ENCODE results near the gene ASIC5. TPM values are rescaled to one million over a fixed set of nuclear protein-coding genes. Genes with fewer than 3 reads are reported as not detected.

The ASIC5 gene
- total RNA-seq, 1 experiment from 2014 or later, result not detected

GRCh38 chr4:155789391-155789790 lies 76.7 kb downstream of the ASIC5 start:
- H3K4me3 Mint-ChIP-seq (ENCODE audit: unreplicated experiment), result no peak overlapping the region
- TF ChIP-seq, protein P1, sequence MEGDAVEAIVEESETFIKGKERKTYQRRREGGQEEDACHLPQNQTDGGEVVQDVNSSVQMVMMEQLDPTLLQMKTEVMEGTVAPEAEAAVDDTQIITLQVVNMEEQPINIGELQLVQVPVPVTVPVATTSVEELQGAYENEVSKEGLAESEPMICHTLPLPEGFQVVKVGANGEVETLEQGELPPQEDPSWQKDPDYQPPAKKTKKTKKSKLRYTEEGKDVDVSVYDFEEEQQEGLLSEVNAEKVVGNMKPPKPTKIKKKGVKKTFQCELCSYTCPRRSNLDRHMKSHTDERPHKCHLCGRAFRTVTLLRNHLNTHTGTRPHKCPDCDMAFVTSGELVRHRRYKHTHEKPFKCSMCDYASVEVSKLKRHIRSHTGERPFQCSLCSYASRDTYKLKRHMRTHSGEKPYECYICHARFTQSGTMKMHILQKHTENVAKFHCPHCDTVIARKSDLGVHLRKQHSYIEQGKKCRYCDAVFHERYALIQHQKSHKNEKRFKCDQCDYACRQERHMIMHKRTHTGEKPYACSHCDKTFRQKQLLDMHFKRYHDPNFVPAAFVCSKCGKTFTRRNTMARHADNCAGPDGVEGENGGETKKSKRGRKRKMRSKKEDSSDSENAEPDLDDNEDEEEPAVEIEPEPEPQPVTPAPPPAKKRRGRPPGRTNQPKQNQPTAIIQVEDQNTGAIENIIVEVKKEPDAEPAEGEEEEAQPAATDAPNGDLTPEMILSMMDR (IDR thresholded peaks at IDR 0.05; ENCODE audit: insufficient read depth in 1 of 2, low read depth in 1 of 2, low read length in 1 of 2, severe bottlenecking in 1 of 2, unreplicated experiment in 1 of 2), result no peak
- intact Hi-C loops (cut with micrococcal nuclease; ENCODE audit: unreplicated experiment), result loop anchor here (5.0 to 10.0 kb wide), 3 partner anchors 92 to 805 kb away; no protein-coding TSS in a partner anchor

DNA sequence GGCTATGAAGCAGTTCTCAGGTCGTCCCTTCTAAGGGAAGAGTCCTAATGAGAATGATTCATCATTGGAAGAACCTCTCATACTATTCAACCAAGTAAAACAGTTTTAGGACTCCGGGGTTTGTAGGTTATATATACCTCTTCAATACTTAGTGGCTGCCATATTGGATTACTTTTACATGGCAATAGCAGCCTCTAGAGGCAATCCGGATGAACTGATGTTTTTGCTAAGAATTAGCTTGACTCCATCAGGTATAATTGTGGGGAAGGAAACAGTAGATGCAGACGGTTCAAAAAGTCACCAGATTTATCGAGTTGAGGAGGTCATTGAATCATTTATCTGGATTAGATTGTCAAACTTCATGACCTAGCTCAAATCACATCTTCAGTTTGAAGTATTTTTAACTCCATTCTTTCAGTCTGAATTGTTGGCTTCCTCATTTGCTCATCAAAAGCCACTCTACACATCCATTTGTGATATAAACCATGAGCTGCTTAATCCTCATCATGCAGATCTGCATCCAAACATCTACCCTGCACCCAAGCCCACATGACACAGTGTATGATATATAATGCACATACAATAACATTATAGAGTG lies 78.9 kb downstream of the ASIC5 start:
- no peaks in the 10 kb centered on the region for H3K27me3 ChIP-seq (replicated peaks; ENCODE audit: control insufficient read depth, insufficient read depth, low read length)
- Mint-ChIP-seq H3K9me3 (ENCODE audit: unreplicated experiment) (no peaks in the 10 kb centered on the region), H3K27me3 (ENCODE audit: insufficient read depth, unreplicated experiment) (no peaks in the 10 kb centered on the region), H3K4me3 (ENCODE audit: unreplicated experiment) (no peak overlapping the region), H3K4me1 (ENCODE audit: low read depth, unreplicated experiment) (no peaks in the 10 kb centered on the region), H3K27ac (ENCODE audit: unreplicated experiment) (no peak overlapping the region), H3K36me3 (ENCODE audit: insufficient read depth, unreplicated experiment) (no peaks in the 10 kb centered on the region)
- TF ChIP-seq, protein P1 (IDR thresholded peaks at IDR 0.05; ENCODE audit: insufficient read depth in 1 of 2, low read depth in 1 of 2, low read length in 1 of 2, severe bottlenecking in 1 of 2, unreplicated experiment in 1 of 2), result peak; percentile 50 to 77
- no peaks in the 10 kb centered on the region for H3K9me3 ChIP-seq
- POLR2A ChIA-PET, result no interaction called here
- H3K36me3 ChIP-seq (ENCODE audit: control insufficient read depth, insufficient read depth, low read length), result no peaks in the 10 kb centered on the region
- H3K4me1 ChIP-seq, result peaks cover 6% of the 10 kb centered on the region; the same call in 1 of the 2 replicates
- CTCF ChIA-PET, result interaction anchor here (0.6 to 1.0 kb wide), 5 partner anchors 13 to 384 kb away, joined by 3 to 6 read pairs (median 4); no protein-coding TSS in a partner anchor
- H3K4me3 ChIP-seq (ENCODE audit: low read depth, low read length), result no peak overlapping the region
- intact Hi-C loops (cut with micrococcal nuclease; ENCODE audit: unreplicated experiment), result loop anchor here (1.0 to 10.0 kb wide), 6 partner anchors 90 to 802 kb away; no protein-coding TSS in a partner anchor
- BruUV-seq (replicated peaks), result no TSS peak
- DNase-seq, result peak in 1 of 2 experiments; percentile 49

More at GRCh38 chr4:155789391-155789790, 76.7 kb downstream of the ASIC5 start:
- H3K27ac Mint-ChIP-seq (ENCODE audit: unreplicated experiment), result no peak overlapping the region
- CTCF ChIA-PET, result no interaction called here
- no peaks in the 10 kb centered on the region for H3K27me3 Mint-ChIP-seq (ENCODE audit: insufficient read depth, unreplicated experiment)
- no peaks in the 10 kb centered on the region for H3K27me3 ChIP-seq (replicated peaks; ENCODE audit: control insufficient read depth, insufficient read depth, low read length)
- H3K9me3 ChIP-seq, result no peaks in the 10 kb centered on the region
- no peak overlapping the region for H3K4me3 ChIP-seq (ENCODE audit: low read depth, low read length)
- no peak for DNase-seq
- no peaks in the 10 kb centered on the region for H3K9me3 Mint-ChIP-seq (ENCODE audit: unreplicated experiment)
- no peaks in the 10 kb centered on the region for H3K36me3 ChIP-seq (ENCODE audit: control insufficient read depth, insufficient read depth, low read length)
- no peaks in the 10 kb centered on the region for H3K36me3 Mint-ChIP-seq (ENCODE audit: insufficient read depth, unreplicated experiment)
- H3K4me1 Mint-ChIP-seq (ENCODE audit: low read depth, unreplicated experiment), result no peaks in the 10 kb centered on the region
- POLR2A ChIA-PET, result no interaction called here
- peaks cover 6% of the 10 kb centered on the region; the same call in 1 of the 2 replicates for H3K4me1 ChIP-seq
- BruUV-seq (replicated peaks), result no TSS peak

DNA sequence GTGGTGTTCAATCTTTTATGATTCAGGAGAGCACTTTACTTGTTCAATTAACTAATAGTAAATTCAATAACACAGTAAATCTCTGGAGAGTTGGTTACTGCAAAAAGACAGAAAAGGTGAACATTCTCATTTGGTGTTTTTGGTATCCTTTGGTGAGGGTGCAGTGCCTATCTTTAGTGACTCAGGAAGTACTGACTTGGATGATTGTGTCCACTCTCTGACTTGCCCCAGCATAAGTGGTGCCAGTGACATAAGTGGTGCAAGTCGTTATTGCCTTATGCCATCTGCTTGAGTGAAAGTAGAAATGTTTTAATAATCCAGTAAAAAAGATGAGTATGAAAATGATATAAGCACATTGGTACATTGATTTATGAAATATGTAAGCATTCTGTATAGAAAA lies 80.2 kb downstream of the ASIC5 start:
- Mint-ChIP-seq H3K4me1 (ENCODE audit: low read depth, unreplicated experiment) (no peaks in the 10 kb centered on the region), H3K36me3 (ENCODE audit: insufficient read depth, unreplicated experiment) (no peaks in the 10 kb centered on the region), H3K9me3 (ENCODE audit: unreplicated experiment) (no peaks in the 10 kb centered on the region), H3K27me3 (ENCODE audit: insufficient read depth, unreplicated experiment) (no peaks in the 10 kb centered on the region), H3K27ac (ENCODE audit: unreplicated experiment) (no peak overlapping the region), H3K4me3 (ENCODE audit: unreplicated experiment) (no peak overlapping the region)
- TF ChIP-seq, protein P1 (IDR thresholded peaks at IDR 0.05; ENCODE audit: insufficient read depth in 1 of 2, low read depth in 1 of 2, low read length in 1 of 2, severe bottlenecking in 1 of 2, unreplicated experiment in 1 of 2), result no peak
- H3K36me3 ChIP-seq (ENCODE audit: control insufficient read depth, insufficient read depth, low read length), result no peaks in the 10 kb centered on the region
- no peaks in the 10 kb centered on the region for H3K27me3 ChIP-seq (replicated peaks; ENCODE audit: control insufficient read depth, insufficient read depth, low read length)
- H3K4me3 ChIP-seq (ENCODE audit: low read depth, low read length), result no peak overlapping the region
- intact Hi-C loops (cut with micrococcal nuclease; ENCODE audit: unreplicated experiment), result loop anchor here (5.0 to 10.0 kb wide), 3 partner anchors 89 to 801 kb away; no protein-coding TSS in a partner anchor
- H3K4me1 ChIP-seq, result peaks cover 6% of the 10 kb centered on the region; the same call in 1 of the 2 replicates
- no TSS peak for BruUV-seq (replicated peaks)
- DNase-seq, result no peak
- no peaks in the 10 kb centered on the region for H3K9me3 ChIP-seq
- ChIA-PET POLR2A (no interaction called here), CTCF (no interaction called here)

Data from Caco-2 (cell line).